Astrocyte of the spinal cord (primary cell): ENCODE measurements around the gene CCDC3.

Experiments
- DNase-seq: peaks from one replicate; pipeline ENCODE4 v3.0.0; 2011; ENCODE audit warnings: low read depth, low spot score
- H3K4me3 ChIP-seq: 2 replicates; pipeline ENCODE4 v1.5.1; 2011; ENCODE audit warnings: low read depth, mild to moderate bottlenecking, low read length, moderate library complexity
- CTCF ChIP-seq: IDR thresholded peaks from 2 replicates; pipeline ENCODE4 v1.5.1; 2012; ENCODE audit warnings: low read depth, mild to moderate bottlenecking, low read length, inconsistent platforms
- in situ Hi-C: cut with HindIII; loops from 2 replicates; pipeline ENCODE4 v1.10.0; 2017; ENCODE audit warnings: low sequenced_read_pairs

CCDC3 gene

DNA sequence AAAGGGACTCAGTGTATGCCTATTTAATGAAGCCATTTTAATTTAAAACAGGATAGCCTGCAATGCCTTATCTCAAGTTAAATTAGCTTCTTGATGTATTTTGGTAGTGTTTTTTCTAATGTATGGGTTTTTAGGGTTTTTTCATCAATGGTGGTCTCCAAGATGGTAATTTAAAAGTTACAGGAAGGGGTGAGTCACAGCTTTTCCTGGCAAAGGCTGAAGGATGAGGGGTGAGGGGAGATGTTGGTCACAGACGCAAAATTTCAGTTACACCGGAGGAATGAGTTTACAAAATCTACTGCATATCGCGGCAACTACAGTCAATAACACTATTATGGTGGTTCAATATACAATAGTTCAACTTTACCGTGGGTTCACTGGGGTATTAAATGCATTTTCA is 31.6 kb downstream of the CCDC3 start:
- H3K4me3 ChIP-seq, result no peak overlapping the region
- in situ Hi-C loops, result no loop called here
- peak; percentile 7 for DNase-seq
- TF ChIP-seq CTCF, result no peak

- H3K4me3 ChIP-seq, result no peak overlapping the region
- in situ Hi-C loops, result no loop called here
- TF ChIP-seq CTCF, result no peak
- no peak for DNase-seq
Observed at GRCh38 chr10:12966067-12966466, 35.4 kb downstream of the CCDC3 start.

DNA sequence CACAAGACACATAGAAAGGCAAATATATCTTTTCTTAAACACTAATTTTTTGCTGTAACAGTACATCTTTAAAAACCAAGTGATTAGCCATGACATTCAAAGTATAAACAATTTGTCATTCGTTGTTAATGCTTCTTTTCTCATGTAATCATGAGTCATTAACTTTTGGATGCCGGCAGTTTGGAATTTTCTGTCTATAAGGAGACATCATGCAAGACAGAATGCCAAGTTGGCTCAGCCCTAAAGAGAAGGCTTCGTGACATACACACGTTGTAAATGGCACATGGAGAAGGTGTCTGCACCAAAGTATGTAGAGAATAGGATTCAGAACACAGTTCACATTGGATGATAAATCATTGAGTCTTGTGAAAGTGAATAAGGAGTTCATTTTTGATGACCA is 35.9 kb downstream of the CCDC3 start:
- no peak for TF ChIP-seq CTCF
- in situ Hi-C loops, result no loop called here
- DNase-seq, result no peak
- H3K4me3 ChIP-seq, result no peak overlapping the region

DNA sequence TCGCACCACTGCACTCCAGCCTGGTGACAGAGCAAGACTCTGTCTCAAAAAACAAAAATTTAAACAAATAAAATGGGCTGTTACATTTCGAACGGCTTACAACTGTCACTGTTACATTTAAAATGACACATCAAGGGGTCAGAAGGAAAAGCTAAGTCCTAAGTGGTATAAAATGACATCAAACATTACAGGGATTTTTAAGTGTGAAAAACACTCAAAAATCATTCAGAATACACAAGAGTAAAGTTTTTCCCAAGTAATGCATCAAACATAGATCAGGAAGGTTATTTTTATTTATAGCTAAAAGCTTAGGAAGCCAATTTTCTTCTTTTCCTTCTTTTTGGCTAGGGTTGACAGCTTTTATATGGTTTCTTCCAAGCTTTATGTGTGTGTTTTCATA is 39.0 kb downstream of the CCDC3 start:
- no peak for DNase-seq
- TF ChIP-seq CTCF, result no peak
- H3K4me3 ChIP-seq, result no peak overlapping the region
- in situ Hi-C loops, result no loop called here

- TF ChIP-seq CTCF, result no peak
- no peak for DNase-seq
- in situ Hi-C loops, result no loop called here
- H3K4me3 ChIP-seq, result no peak overlapping the region
Observed at GRCh38 chr10:12961416-12962205, 39.9 kb downstream of the CCDC3 start.

DNA sequence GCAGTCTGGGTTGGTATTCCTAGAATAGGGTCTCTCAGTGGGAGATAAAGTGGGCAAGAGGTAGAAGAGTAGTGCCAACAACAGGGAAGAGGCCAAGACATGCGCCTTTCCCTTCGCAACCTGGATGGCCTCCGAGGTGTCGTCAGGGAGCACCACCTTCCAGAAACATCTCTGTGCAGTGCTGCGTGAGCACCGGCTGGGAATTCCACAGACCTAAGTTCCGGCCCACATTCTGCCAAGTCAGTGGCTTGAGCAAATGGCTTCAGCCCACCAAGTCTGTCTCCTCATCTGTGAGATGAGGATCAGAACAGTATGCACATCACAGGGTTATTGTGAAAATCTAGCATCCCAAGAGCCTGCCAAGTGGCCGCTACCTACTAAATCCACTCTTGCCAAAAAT is 40.6 kb downstream of the CCDC3 start:
- no peak overlapping the region for H3K4me3 ChIP-seq
- in situ Hi-C loops, result no loop called here
- no peak for DNase-seq
- no peak for TF ChIP-seq CTCF
